ENCODE measurements around the gene NMRK1. TPM values are rescaled to one million over a fixed set of nuclear protein-coding genes. Genes with fewer than 3 reads are reported as not detected.

The NMRK1 gene
- total and polyA plus RNA-seq, 7 donors: 10.6 to 33.1 (median 23.3) TPM

GRCh38 chr9:75111019-75111622 is 23.2 kb upstream of the NMRK1 start:
- DNase-seq (no peak), ATAC-seq (peak in 1 of 4 donors; percentile 32)
- Histone ChIP-seq H3K27ac (no peak overlapping the region), H3K36me3 (ENCODE audit: insufficient read depth in 1 of 2, low read depth in 1 of 2) (no peaks in the 10 kb centered on the region), H3K27me3 (ENCODE audit: insufficient read depth in 3 of 3, low read length in 2 of 3) (no peaks in the 10 kb centered on the region), H3K9me3 (no peaks in the 10 kb centered on the region), H3K4me1 (peaks cover 9% of the 10 kb centered on the region), H3K4me3 (no peak overlapping the region)
- WGBS, 3 donors: 86 to 88% (median 88%) methylated on average over 5 of the region's 5 CpGs
- TF ChIP-seq, protein P1, sequence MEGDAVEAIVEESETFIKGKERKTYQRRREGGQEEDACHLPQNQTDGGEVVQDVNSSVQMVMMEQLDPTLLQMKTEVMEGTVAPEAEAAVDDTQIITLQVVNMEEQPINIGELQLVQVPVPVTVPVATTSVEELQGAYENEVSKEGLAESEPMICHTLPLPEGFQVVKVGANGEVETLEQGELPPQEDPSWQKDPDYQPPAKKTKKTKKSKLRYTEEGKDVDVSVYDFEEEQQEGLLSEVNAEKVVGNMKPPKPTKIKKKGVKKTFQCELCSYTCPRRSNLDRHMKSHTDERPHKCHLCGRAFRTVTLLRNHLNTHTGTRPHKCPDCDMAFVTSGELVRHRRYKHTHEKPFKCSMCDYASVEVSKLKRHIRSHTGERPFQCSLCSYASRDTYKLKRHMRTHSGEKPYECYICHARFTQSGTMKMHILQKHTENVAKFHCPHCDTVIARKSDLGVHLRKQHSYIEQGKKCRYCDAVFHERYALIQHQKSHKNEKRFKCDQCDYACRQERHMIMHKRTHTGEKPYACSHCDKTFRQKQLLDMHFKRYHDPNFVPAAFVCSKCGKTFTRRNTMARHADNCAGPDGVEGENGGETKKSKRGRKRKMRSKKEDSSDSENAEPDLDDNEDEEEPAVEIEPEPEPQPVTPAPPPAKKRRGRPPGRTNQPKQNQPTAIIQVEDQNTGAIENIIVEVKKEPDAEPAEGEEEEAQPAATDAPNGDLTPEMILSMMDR (IDR thresholded peaks at IDR 0.05): no peak
- intact Hi-C loops (cut with DNase I): no loop called here

GRCh38 chr9:75109210-75109839 is 21.4 kb upstream of the NMRK1 start:
- Histone ChIP-seq H3K27me3 (ENCODE audit: insufficient read depth in 3 of 3, low read length in 2 of 3) (no peaks in the 10 kb centered on the region), H3K36me3 (ENCODE audit: insufficient read depth in 1 of 2, low read depth in 1 of 2) (no peaks in the 10 kb centered on the region), H3K4me3 (no peak overlapping the region), H3K27ac (no peak overlapping the region), H3K4me1 (peaks cover 9% of the 10 kb centered on the region), H3K9me3 (no peaks in the 10 kb centered on the region)
- DNase-seq (no peak), ATAC-seq (peak in 2 of 4 donors; percentile 34 to 51)
- intact Hi-C loops (cut with DNase I): loop anchor here in 1 of 2 donors (2.0 kb wide), 1 partner anchor 21 kb away; the partner anchor contains the start of genes NMRK1 and OSTF1
- WGBS, 3 donors: 50 to 64% (median 55%) methylated on average over 7 of the region's 7 CpGs
- TF ChIP-seq, protein P1 (IDR thresholded peaks at IDR 0.05): no peak

- 33 to 57% (median 39%) methylated on average over 4 of the region's 4 CpGs for WGBS, 3 donors
- Histone ChIP-seq H3K9me3 (no peaks in the 10 kb centered on the region), H3K36me3 (ENCODE audit: insufficient read depth in 1 of 2, low read depth in 1 of 2) (no peaks in the 10 kb centered on the region), H3K4me1 (peaks cover 9% of the 10 kb centered on the region), H3K27ac (no peak overlapping the region), H3K27me3 (ENCODE audit: insufficient read depth in 3 of 3, low read length in 2 of 3) (no peaks in the 10 kb centered on the region), H3K4me3 (no peak overlapping the region)
- TF ChIP-seq, protein P1 (IDR thresholded peaks at IDR 0.05): no peak
- ATAC-seq: peak in 2 of 4 donors; percentile 46 to 67
- DNase-seq: peak in 1 of 2 donors; percentile 71
- intact Hi-C loops (cut with DNase I): loop anchor here in 1 of 2 donors (2.0 kb wide), 1 partner anchor 20 kb away; the partner anchor contains the start of genes NMRK1 and OSTF1
These were observed 20.6 kb upstream of the NMRK1 start for GRCh38 chr9:75108571-75108970.

GRCh38 chr9:75106857-75107256 is 18.9 kb upstream of the NMRK1 start:
- no peaks in the 10 kb centered on the region for H3K36me3 ChIP-seq (ENCODE audit: insufficient read depth in 1 of 2, low read depth in 1 of 2)
- no peak overlapping the region for H3K27ac ChIP-seq
- H3K4me3 ChIP-seq: no peak overlapping the region
- TF ChIP-seq, protein P1 (IDR thresholded peaks at IDR 0.05): no peak
- H3K4me1 ChIP-seq: peaks cover 9% of the 10 kb centered on the region
- H3K9me3 ChIP-seq: no peaks in the 10 kb centered on the region
- ATAC-seq (no peak), DNase-seq (no peak)
- no peaks in the 10 kb centered on the region for H3K27me3 ChIP-seq (ENCODE audit: insufficient read depth in 3 of 3, low read length in 2 of 3)
- 69 to 81% (median 75%) methylated on average over 6 of the region's 6 CpGs for WGBS, 3 donors
- intact Hi-C loops (cut with DNase I): no loop called here

All from psoas muscle (tissue), 8 donors.